OCI-LY3 (cell line): ENCODE measurements around the gene NDST1.

Source experiments
- CTCF ChIP-seq: fragments of 200-600, 300-600 bp; sonication (generic); IDR thresholded peaks from 2 replicates; pipeline ENCODE4 v1.5.1; 2014; ENCODE audit warnings: antibody characterized with exemption, low read length, low read depth
- EZH2phosphoT487 ChIP-seq: fragments of 200-600 bp; shearing (Covaris generic); IDR thresholded peaks from 2 replicates; pipeline ENCODE4 v1.6.1; 2018; ENCODE audit warnings: antibody characterized with exemption, mixed run types, low read depth

- TF ChIP-seq EZH2phosphoT487, result no peak
- no peak for TF ChIP-seq CTCF
Measured at GRCh38 chr5:150605546-150605945, 97.6 kb downstream of the NDST1 start.
